ENCODE measurements around the gene APRT. TPM values are rescaled to one million over a fixed set of nuclear protein-coding genes. Genes with fewer than 3 reads are reported as not detected.

The APRT gene
- total and polyA plus RNA-seq, 9 of the 15 experiments (the other 6 are each of a cell fraction or from before 2014, with no cell fraction given), result 41.7 to 409 (median 146) TPM

DNA sequence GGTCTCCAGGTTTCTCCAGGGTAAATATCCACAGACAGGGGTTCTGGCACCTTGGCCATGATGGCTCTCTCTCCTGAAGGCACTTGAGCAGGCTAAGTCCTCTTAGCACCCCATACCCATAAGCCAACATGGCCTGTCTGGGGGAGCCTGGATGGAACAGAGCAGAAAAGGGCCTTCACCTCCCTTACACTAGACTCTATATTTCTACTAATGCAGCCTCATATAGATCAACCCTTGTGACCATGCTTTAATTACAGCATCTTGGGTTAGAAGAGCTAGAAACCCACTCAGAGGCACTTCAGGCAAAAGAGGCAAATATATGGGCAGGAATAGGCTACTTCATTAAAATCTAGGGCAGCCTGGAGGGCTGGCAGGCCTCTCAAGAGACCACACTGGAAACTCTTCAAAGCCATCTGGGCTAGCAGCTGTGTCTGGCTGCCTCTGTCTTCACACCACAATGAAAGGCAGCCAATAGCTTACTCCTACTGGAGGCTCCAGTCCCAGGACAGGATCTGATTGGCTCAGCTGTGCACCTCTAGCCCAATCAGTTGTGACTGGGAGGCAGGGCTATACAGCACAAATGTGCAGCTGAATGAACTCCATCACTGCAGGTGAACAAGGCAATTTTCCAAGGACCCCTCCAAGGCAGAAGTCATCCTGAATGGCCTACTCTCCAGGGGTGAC lies 12.8 kb downstream of the APRT start:
- in situ Hi-C loops (cut with MboI) (no loop called here), intact Hi-C loops (cut with micrococcal nuclease) (no loop called here)
- no peak overlapping the region for H3K4me3 ChIP-seq
- peak overlapping the region; percentile 92; the same call in 1 of the 3 replicates for H3K27ac ChIP-seq (ENCODE audit: extremely low read depth, low read depth, low read length)
- H3K27me3 ChIP-seq (ENCODE audit: control insufficient read depth in 2 of 2, insufficient read depth in 2 of 2, low read length in 2 of 2), result no peaks in the 10 kb centered on the region
- peak in 2 of 4 experiments; percentile 15 to 64 for DNase-seq (ENCODE audit: extremely low read depth in 1 of 4, low spot score in 3 of 4)
- H2AFZ ChIP-seq (ENCODE audit: low read depth, low read length), result no peak overlapping the region
- H3K4me2 ChIP-seq (ENCODE audit: insufficient read depth, low read length), result peak overlapping the region; percentile 77; the same call in 1 of the 2 replicates
- peak; percentile 55 for FAIRE-seq
- peak; percentile 45 for ATAC-seq
- no peaks in the 10 kb centered on the region; the same call in 1 of the 2 replicates for H3K9me3 ChIP-seq (replicated peaks; ENCODE audit: control insufficient read depth, insufficient read depth, low read depth, low read length)
- H3K36me3 ChIP-seq (ENCODE audit: control insufficient read depth, insufficient read depth, low read length), result peaks cover 3% of the 10 kb centered on the region; the same call in 2 of the 3 replicates
- no TSS peak for BruUV-seq (replicated peaks)
- H4K20me1 ChIP-seq (replicated peaks; ENCODE audit: control insufficient read depth, insufficient read depth, low read length), result no peaks in the 10 kb centered on the region
- H3K79me2 ChIP-seq (ENCODE audit: control insufficient read depth, insufficient read depth, low read length), result peaks cover 36% of the 10 kb centered on the region
- H3K9ac ChIP-seq (ENCODE audit: insufficient read depth in 1 of 2, low read depth in 2 of 2, low read length in 2 of 2), result no peak overlapping the region
- POLR2A ChIA-PET, result interaction anchor here (2.0 to 3.6 kb wide), 5 partner anchors 12 to 61 kb away, joined by 10 to 50 read pairs (median 12); partner anchors contain the start of genes APRT and PIEZO1
- peaks cover 29 to 41% of the 10 kb centered on the region in 2 experiments for H3K4me1 ChIP-seq (replicated peaks in 1 of 2; ENCODE audit: control insufficient read depth in 2 of 2, insufficient read depth in 2 of 2, low read length in 2 of 2)
- CTCF ChIA-PET (ENCODE audit: low intra/inter-chr PET ratio), result no interaction called here
- no peaks in the 10 kb centered on the region for H3K9me1 ChIP-seq (ENCODE audit: control insufficient read depth, insufficient read depth, low read length)
- TF ChIP-seq, protein P1, sequence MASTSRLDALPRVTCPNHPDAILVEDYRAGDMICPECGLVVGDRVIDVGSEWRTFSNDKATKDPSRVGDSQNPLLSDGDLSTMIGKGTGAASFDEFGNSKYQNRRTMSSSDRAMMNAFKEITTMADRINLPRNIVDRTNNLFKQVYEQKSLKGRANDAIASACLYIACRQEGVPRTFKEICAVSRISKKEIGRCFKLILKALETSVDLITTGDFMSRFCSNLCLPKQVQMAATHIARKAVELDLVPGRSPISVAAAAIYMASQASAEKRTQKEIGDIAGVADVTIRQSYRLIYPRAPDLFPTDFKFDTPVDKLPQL (IDR thresholded peaks at IDR 0.05; ENCODE audit: extremely low read depth, insufficient read length), result no peak
- TF ChIP-seq ELF1 (tag; IDR thresholded peaks at IDR 0.05), result no peak
- peak; percentile 11 to 69 for TF ChIP-seq E2F6 (IDR thresholded peaks at IDR 0.05; ENCODE audit: borderline replicate concordance in 1 of 2, extremely low read depth in 1 of 2, insufficient read depth in 1 of 2, insufficient read length in 1 of 2, low read depth in 1 of 2, low read length in 1 of 2, poor library complexity in 1 of 2, severe bottlenecking in 1 of 2)
- TF ChIP-seq SMARCA5 (IDR thresholded peaks at IDR 0.05), result no peak
- TF ChIP-seq, protein P2, sequence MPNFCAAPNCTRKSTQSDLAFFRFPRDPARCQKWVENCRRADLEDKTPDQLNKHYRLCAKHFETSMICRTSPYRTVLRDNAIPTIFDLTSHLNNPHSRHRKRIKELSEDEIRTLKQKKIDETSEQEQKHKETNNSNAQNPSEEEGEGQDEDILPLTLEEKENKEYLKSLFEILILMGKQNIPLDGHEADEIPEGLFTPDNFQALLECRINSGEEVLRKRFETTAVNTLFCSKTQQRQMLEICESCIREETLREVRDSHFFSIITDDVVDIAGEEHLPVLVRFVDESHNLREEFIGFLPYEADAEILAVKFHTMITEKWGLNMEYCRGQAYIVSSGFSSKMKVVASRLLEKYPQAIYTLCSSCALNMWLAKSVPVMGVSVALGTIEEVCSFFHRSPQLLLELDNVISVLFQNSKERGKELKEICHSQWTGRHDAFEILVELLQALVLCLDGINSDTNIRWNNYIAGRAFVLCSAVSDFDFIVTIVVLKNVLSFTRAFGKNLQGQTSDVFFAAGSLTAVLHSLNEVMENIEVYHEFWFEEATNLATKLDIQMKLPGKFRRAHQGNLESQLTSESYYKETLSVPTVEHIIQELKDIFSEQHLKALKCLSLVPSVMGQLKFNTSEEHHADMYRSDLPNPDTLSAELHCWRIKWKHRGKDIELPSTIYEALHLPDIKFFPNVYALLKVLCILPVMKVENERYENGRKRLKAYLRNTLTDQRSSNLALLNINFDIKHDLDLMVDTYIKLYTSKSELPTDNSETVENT (CRISPR knock-in tag; IDR thresholded peaks at IDR 0.05), result no peak
- TF ChIP-seq STAG1 (CRISPR knock-in tag; IDR thresholded peaks at IDR 0.05; ENCODE audit: borderline replicate concordance), result no peak
